Stimulated activated CD4-positive, alpha-beta T cell treated with anti-CD3 and anti-CD28 coated beads, Interleukin-15, amount 100 ng/mL, for 1 hour (primary cell): ENCODE data around the gene TNS1.

ENCODE experiments used
- DNase-seq, 2 donors: peaks; one replicate each; pipeline ENCODE4 v3.0.0-alpha.2; 2020; ENCODE audit warnings: low read depth in 1 of 2, low spot score in 1 of 2

The TNS1 gene

DNA sequence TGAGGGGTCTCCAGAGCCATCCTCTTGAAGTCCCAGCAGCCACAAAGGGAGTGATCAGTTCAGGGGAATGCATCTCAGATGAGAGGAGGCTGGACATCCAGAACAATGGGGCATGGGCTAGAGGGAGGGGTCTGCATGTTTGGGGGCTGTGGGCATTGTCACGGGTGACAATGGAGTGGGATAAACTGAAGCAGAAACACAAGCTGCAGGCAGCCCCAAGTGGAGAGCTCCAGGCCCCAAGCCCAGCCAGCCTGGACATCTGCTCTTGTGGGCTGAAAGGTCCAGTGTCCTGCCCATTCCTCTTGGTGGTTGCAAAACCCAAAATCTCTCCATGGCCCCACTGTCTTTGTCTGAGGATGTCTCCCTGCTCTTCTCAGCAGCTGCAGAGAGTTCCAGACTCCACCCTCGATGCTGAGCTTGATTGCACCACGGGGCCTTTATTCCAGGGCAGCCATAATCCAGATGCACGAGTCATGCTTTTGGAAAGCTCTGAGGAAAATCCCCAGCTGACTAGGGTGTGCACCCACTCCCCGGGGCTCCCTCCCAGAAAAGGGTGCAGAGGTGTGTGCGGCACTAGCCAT, 149.4 kb downstream of the TNS1 start:
- no peak for DNase-seq

GRCh38 chr2:217852555-217853211, 150.1 kb downstream of the TNS1 start:
- DNase-seq: no peak

DNA sequence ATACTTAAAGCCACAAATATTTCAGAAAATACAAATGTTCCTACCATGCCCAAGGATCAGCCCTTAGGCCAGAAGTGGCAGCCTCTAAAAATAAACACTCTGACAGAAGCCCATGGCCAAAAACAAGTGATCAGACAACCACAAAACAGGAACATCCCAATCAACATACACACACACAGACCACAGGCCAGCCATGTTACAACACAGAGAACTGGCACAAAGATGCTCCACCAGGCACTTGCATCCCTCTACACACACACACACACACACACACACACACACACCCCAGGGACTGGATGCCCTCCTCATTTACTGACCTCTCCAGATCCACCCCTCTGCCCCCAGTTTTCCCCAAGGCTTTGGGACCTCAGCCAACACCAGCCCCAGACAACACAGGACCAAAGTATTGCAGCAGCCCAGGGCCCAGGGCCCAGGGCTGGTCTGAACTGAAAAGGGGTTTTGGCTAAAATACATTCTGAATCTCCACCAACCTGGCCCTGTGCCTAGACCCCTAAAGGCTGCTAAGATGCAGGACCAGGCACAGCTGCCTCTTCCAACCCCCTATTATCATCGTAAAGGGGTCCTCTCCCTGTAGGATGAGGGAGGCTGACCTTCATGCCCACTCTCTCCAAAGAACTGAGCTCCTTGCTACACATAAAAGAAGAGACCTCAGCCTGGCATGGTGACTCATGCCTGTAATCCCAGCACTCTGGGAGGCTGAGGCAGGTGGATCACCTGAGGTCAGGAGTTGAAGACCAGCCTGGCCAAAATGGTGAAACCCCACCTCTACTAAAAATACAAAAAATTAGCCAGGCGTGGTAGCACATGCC, 151.4 kb downstream of the TNS1 start:
- no peak for DNase-seq

- no peak for DNase-seq
Measured at GRCh38 chr2:217849154-217849975, 153.4 kb downstream of the TNS1 start.

DNA sequence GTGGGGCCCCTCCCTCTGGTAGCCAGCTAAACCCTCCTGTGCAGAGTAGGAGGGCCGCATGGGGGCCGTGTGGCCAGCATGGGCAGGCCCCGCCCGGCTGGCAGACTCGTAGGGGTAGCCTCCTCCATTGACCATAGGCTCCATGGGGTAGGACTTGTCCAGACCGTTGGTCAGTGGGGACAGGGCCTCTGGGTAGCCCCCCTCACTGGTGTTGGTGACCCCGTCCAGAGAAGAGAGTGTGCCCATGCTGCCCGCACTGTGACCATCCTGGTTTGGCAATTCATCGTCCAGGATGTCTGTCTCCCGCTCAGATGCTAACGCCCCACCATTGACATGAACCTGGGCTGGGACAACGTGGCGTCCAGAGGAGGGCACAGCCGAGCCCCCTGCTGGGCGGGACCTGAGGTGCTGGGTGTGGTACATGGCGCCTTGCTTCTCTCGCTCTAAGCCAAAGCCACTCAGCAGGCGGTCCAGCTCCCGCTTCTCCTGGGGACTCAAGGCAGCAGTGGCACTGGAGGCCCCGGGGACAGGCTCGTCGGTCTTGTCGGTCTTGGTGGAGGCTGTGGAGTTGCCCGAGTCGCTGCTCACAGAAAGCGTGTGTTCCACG, 154.3 kb downstream of the TNS1 start:
- no peak for DNase-seq

DNA sequence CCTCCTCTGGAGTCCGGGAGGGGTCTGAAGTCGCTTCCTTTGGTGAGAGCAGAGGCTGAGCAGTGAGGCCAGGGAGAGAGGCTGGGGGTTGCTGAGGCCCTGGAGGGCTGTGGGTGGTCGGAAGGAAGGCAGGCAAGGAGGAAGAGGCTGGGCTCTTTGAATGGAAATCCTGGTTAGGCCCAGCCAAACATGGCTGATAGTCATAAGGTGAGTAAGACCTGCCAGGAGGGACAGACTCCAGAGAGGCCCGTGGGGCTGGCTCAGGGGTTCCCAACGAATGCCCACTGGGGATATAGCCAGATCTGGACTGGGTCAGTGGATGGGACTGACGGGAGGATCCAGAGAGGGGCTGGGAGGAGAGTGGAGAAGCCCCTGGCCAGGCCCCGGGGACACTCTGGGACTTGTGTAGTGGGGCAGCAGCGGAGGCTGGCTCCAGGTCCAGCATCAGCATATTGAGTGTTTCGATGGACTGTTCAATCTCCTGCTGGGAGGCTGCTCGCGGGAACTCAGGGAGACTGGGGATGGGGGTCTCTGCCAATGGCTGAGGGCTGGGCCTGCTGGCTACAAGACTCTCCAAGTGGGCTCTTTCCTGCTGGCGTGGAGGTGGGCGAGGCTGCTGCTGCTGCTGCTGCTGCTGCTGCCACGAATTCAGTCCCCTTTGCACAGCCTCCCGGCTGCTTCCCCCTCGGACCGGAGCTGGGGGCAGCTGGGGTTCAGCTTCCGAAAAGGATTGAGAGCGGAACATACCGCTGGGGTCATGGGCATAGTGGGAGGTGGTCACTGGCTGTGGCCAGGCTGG, 155.0 kb downstream of the TNS1 start:
- no peak for DNase-seq

DNA sequence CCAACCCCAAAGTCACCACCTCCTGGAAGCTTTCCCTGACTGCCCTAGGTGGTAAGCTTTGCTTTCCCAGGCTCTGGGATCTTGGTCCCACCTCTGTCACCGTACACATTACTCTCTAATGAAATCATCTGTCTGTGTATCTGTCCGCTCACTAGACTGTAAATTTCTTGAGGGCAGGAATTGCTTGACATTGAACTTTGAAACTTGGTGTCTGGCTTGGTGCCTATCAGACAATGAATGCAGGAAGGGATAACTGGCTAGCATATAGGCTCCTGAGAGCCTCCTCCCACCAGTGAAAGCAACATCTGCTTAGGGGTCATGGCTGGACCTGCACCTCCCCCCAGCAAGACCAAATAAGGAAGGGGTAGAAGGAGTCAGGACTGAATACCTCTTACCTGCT, 155.7 kb downstream of the TNS1 start:
- no peak for DNase-seq

- DNase-seq: no peak
Measured at GRCh38 chr2:217846321-217846743, 156.5 kb downstream of the TNS1 start.

GRCh38 chr2:217845301-217845700, 157.5 kb downstream of the TNS1 start:
- no peak for DNase-seq

- DNase-seq: no peak
Measured at GRCh38 chr2:217844696-217845095, 158.1 kb downstream of the TNS1 start.

DNA sequence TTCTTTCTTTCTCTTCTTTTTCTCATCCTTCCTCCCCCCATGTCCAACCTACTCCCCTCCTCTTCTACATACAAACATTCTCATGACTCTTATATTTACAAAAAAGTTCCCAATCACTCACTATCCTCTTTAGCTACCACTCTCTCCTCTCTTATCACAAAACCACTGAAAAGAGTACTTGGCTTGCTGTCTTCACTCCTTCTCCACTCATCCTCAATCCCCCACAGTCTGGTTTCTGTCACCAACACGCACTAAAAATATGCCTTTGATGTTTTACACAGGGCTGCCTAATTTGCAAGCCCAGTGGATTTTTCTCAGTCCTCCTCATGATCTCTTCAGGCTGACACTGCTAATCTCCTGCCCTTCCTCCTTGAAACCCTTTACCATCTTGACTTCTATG, 159.5 kb downstream of the TNS1 start:
- DNase-seq: no peak

GRCh38 chr2:217842017-217842416, 160.8 kb downstream of the TNS1 start:
- no peak for DNase-seq

DNA sequence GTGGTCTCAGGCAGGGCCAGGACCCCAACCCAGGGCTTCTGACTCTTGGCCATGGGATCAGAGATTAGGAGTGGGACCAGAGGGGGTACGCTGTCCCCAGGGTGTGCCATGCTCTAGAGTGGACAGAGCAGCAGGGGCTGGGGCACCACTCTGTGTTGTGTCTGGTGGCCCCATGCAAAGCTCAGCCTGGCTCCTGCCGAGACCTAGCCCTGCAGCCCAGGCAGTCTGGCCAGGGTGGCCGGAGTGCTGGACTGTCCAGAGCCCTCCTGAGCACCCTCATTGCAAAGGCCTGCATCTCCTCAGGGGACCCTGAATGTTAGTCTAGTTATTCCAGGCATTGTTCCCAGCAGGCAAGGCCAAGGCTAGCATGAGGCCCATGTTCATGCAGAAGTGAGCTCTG, 162.3 kb downstream of the TNS1 start:
- no peak for DNase-seq

DNA sequence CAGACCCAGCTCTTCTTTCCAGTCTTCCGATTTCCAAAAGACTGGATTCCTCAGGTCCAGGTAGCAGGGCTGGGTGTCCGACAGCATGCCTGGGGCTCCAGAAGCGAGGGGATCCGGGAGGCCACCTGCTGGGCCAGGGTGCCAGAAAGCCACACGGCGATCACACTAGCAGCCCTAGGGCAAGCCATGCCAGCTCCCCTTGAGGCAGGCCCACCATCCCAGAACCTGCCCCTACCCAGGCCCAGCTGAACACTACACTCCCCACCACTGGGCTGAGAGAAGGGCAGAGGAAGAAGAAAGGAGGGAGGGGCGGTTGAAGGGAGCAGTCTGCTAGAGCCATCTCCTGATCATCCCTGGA, 163.1 kb downstream of the TNS1 start:
- no peak for DNase-seq

- DNase-seq: no peak
Measured at GRCh38 chr2:217839073-217839749, 163.6 kb downstream of the TNS1 start.

- no peak for DNase-seq
Measured at GRCh38 chr2:217838409-217838831, 164.4 kb downstream of the TNS1 start.

DNA sequence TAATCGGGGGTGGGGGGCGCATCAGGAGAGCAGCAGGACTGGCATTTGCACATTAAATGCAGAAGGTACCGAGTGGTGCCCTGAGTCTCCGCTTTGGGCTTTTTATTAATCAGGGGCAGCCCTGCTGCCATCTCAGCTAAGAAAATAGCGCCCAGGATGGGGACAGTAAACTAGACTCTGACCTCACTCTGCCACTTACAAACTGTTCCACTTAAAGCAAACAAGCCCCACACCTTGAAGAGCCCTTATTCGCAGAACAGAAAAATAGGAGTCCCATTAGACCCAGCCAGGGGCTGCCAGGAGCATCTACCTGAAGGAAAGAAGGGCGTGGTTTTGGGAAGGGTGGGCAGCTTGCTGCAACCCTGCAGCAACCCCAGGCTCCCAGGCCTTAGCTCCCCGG, 165.3 kb downstream of the TNS1 start:
- no peak for DNase-seq

GRCh38 chr2:217836901-217837491, 165.8 kb downstream of the TNS1 start:
- no peak for DNase-seq
